ENCODE measurements around the gene RIMKLB.

- TF ChIP-seq, protein P1, sequence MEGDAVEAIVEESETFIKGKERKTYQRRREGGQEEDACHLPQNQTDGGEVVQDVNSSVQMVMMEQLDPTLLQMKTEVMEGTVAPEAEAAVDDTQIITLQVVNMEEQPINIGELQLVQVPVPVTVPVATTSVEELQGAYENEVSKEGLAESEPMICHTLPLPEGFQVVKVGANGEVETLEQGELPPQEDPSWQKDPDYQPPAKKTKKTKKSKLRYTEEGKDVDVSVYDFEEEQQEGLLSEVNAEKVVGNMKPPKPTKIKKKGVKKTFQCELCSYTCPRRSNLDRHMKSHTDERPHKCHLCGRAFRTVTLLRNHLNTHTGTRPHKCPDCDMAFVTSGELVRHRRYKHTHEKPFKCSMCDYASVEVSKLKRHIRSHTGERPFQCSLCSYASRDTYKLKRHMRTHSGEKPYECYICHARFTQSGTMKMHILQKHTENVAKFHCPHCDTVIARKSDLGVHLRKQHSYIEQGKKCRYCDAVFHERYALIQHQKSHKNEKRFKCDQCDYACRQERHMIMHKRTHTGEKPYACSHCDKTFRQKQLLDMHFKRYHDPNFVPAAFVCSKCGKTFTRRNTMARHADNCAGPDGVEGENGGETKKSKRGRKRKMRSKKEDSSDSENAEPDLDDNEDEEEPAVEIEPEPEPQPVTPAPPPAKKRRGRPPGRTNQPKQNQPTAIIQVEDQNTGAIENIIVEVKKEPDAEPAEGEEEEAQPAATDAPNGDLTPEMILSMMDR (IDR thresholded peaks at IDR 0.05): no peak
- TF ChIP-seq POLR2A (IDR thresholded peaks at IDR 0.05): no peak
Measured at GRCh38 chr12:8648576-8649205, 49.1 kb upstream of the RIMKLB start.

All from testis (tissue), 2 donors.